ENCODE results near the gene SLC25A13. TPM values are rescaled to one million over a fixed set of nuclear protein-coding genes. Genes with fewer than 3 reads are reported as not detected.

Gene SLC25A13
- total and polyA plus RNA-seq, 2 of the 13 experiments (the other 11 are each of a cell fraction or from before 2014, with no cell fraction given), result 36.2 to 84.9 TPM

DNA sequence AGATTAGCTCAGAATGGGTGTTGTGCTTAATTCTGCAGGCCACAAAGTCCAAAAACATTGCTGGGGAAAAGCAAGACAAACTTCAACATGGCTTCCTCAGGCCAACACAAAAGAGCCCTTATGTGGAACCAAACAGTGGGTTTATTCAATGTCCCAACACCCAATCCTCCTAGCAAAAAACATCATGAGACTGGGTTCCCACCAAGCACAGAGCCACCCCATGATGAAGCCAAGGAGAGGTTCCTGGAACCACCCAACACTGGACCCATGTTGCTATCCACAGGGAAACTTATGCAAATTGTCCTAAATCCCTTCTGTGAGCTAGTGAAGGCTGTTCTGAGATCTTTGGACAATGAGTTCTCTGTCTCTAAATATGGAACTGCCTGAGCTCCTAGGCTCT lies 24.0 kb downstream of the SLC25A13 start (continued):
- TF ChIP-seq, protein P1, sequence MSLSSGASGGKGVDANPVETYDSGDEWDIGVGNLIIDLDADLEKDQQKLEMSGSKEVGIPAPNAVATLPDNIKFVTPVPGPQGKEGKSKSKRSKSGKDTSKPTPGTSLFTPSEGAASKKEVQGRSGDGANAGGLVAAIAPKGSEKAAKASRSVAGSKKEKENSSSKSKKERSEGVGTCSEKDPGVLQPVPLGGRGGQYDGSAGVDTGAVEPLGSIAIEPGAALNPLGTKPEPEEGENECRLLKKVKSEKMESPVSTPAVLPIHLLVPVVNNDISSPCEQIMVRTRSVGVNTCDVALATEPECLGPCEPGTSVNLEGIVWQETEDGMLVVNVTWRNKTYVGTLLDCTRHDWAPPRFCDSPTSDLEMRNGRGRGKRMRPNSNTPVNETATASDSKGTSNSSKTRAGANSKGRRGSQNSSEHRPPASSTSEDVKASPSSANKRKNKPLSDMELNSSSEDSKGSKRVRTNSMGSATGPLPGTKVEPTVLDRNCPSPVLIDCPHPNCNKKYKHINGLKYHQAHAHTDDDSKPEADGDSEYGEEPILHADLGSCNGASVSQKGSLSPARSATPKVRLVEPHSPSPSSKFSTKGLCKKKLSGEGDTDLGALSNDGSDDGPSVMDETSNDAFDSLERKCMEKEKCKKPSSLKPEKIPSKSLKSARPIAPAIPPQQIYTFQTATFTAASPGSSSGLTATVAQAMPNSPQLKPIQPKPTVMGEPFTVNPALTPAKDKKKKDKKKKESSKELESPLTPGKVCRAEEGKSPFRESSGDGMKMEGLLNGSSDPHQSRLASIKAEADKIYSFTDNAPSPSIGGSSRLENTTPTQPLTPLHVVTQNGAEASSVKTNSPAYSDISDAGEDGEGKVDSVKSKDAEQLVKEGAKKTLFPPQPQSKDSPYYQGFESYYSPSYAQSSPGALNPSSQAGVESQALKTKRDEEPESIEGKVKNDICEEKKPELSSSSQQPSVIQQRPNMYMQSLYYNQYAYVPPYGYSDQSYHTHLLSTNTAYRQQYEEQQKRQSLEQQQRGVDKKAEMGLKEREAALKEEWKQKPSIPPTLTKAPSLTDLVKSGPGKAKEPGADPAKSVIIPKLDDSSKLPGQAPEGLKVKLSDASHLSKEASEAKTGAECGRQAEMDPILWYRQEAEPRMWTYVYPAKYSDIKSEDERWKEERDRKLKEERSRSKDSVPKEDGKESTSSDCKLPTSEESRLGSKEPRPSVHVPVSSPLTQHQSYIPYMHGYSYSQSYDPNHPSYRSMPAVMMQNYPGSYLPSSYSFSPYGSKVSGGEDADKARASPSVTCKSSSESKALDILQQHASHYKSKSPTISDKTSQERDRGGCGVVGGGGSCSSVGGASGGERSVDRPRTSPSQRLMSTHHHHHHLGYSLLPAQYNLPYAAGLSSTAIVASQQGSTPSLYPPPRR (CRISPR knock-in tag; IDR thresholded peaks at IDR 0.05; ENCODE audit: borderline replicate concordance), result no peak
- TF ChIP-seq, protein P2, sequence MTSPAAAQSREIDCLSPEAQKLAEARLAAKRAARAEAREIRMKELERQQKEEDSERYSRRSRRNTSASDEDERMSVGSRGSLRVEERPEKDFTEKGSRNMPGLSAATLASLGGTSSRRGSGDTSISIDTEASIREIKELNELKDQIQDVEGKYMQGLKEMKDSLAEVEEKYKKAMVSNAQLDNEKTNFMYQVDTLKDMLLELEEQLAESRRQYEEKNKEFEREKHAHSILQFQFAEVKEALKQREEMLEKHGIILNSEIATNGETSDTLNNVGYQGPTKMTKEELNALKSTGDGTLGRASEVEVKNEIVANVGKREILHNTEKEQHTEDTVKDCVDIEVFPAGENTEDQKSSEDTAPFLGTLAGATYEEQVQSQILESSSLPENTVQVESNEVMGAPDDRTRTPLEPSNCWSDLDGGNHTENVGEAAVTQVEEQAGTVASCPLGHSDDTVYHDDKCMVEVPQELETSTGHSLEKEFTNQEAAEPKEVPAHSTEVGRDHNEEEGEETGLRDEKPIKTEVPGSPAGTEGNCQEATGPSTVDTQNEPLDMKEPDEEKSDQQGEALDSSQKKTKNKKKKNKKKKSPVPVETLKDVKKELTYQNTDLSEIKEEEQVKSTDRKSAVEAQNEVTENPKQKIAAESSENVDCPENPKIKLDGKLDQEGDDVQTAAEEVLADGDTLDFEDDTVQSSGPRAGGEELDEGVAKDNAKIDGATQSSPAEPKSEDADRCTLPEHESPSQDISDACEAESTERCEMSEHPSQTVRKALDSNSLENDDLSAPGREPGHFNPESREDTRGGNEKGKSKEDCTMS (CRISPR knock-in tag; conservative IDR thresholded peaks at IDR 0.05), result no peak
- TF ChIP-seq SALL1 (CRISPR knock-in tag; IDR thresholded peaks at IDR 0.05) (no peak; the same call in 1 of the 2 replicates), GATAD1 (CRISPR knock-in tag; IDR thresholded peaks at IDR 0.05) (no peak), ZSCAN21 (CRISPR knock-in tag; IDR thresholded peaks at IDR 0.05; ENCODE audit: borderline replicate concordance) (no peak), ZNF883 (CRISPR knock-in tag; IDR thresholded peaks at IDR 0.05; ENCODE audit: not compliant biosample characterization) (no peak), SETDB1 (CRISPR knock-in tag; IDR thresholded peaks at IDR 0.05; ENCODE audit: borderline replicate concordance) (no peak), ZNF644 (CRISPR knock-in tag; IDR thresholded peaks at IDR 0.05; ENCODE audit: low read depth) (peak; percentile 83), ZKSCAN8 (CRISPR knock-in tag; IDR thresholded peaks at IDR 0.05; ENCODE audit: borderline replicate concordance) (no peak), ZNF292 (CRISPR knock-in tag; IDR thresholded peaks at IDR 0.05; ENCODE audit: borderline replicate concordance, low read depth) (no peak), JDP2 (CRISPR knock-in tag; IDR thresholded peaks at IDR 0.05; ENCODE audit: borderline replicate concordance) (no peak)
- TF ChIP-seq, protein P3, sequence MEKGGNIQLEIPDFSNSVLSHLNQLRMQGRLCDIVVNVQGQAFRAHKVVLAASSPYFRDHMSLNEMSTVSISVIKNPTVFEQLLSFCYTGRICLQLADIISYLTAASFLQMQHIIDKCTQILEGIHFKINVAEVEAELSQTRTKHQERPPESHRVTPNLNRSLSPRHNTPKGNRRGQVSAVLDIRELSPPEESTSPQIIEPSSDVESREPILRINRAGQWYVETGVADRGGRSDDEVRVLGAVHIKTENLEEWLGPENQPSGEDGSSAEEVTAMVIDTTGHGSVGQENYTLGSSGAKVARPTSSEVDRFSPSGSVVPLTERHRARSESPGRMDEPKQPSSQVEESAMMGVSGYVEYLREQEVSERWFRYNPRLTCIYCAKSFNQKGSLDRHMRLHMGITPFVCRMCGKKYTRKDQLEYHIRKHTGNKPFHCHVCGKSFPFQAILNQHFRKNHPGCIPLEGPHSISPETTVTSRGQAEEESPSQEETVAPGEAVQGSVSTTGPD (CRISPR knock-in tag; IDR thresholded peaks at IDR 0.05), result no peak
- TF ChIP-seq, protein P4, sequence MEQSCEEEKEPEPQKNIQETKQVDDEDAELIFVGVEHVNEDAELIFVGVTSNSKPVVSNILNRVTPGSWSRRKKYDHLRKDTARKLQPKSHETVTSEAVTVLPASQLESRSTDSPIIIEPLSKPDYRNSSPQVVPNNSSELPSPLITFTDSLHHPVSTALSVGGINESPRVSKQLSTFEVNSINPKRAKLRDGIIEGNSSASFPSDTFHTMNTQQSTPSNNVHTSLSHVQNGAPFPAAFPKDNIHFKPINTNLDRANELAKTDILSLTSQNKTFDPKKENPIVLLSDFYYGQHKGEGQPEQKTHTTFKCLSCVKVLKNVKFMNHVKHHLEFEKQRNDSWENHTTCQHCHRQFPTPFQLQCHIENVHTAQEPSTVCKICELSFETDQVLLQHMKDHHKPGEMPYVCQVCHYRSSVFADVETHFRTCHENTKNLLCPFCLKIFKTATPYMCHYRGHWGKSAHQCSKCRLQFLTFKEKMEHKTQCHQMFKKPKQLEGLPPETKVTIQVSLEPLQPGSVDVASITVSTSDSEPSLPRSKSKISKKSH (CRISPR knock-in tag; IDR thresholded peaks at IDR 0.05; ENCODE audit: borderline replicate concordance), result no peak
- TF ChIP-seq, protein P5, sequence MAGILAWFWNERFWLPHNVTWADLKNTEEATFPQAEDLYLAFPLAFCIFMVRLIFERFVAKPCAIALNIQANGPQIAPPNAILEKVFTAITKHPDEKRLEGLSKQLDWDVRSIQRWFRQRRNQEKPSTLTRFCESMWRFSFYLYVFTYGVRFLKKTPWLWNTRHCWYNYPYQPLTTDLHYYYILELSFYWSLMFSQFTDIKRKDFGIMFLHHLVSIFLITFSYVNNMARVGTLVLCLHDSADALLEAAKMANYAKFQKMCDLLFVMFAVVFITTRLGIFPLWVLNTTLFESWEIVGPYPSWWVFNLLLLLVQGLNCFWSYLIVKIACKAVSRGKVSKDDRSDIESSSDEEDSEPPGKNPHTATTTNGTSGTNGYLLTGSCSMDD (CRISPR knock-in tag; IDR thresholded peaks at IDR 0.05), result no peak
- TF ChIP-seq, protein P6, sequence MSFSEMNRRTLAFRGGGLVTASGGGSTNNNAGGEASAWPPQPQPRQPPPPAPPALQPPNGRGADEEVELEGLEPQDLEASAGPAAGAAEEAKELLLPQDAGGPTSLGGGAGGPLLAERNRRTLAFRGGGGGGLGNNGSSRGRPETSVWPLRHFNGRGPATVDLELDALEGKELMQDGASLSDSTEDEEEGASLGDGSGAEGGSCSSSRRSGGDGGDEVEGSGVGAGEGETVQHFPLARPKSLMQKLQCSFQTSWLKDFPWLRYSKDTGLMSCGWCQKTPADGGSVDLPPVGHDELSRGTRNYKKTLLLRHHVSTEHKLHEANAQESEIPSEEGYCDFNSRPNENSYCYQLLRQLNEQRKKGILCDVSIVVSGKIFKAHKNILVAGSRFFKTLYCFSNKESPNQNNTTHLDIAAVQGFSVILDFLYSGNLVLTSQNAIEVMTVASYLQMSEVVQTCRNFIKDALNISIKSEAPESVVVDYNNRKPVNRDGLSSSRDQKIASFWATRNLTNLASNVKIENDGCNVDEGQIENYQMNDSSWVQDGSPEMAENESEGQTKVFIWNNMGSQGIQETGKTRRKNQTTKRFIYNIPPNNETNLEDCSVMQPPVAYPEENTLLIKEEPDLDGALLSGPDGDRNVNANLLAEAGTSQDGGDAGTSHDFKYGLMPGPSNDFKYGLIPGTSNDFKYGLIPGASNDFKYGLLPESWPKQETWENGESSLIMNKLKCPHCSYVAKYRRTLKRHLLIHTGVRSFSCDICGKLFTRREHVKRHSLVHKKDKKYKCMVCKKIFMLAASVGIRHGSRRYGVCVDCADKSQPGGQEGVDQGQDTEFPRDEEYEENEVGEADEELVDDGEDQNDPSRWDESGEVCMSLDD (CRISPR knock-in tag; IDR thresholded peaks at IDR 0.05; ENCODE audit: borderline replicate concordance), result no peak
